HG03045 (cell line): ENCODE data around the gene MKRN2.
"Not testable (repeated sequence)": the region's sequence is repeated elsewhere in the genome, so short reads cannot be mapped to it uniquely, and the experiment has no call there.

Experiments
- ATAC-seq: cut with Tn5 transposase; IDR thresholded peaks from one replicate; pipeline ENCODE4 v1.9.1; 2021; ENCODE audit warnings: mild to moderate bottlenecking, moderate library complexity; ENCODE audit not compliant: unreplicated experiment

MKRN2 gene

GRCh38 chr3:12556690-12557472, at the start of gene MKRN2:
MKRN2 (plus strand) TSS chr3:12557087; CDS start chr3:12557151, 64 bp downstream.
- ATAC-seq: peak; percentile 81

- no peak for ATAC-seq
These were observed 49.2 kb upstream of the MKRN2 start for GRCh38 chr3:12507591-12508281.

- ATAC-seq: no peak
These were observed 48.6 kb upstream of the MKRN2 start for GRCh38 chr3:12508291-12508700.

- ATAC-seq: no peak
These were observed 47.4 kb upstream of the MKRN2 start for GRCh38 chr3:12509466-12509865.

GRCh38 chr3:12512534-12513118, 44.3 kb upstream of the MKRN2 start:
- ATAC-seq: no peak

- no peak for ATAC-seq
These were observed 43.0 kb upstream of the MKRN2 start for GRCh38 chr3:12513694-12514446.

GRCh38 chr3:12515631-12516030, 41.3 kb upstream of the MKRN2 start:
- no peak for ATAC-seq

GRCh38 chr3:12516873-12517272, 40.0 kb upstream of the MKRN2 start:
- no peak for ATAC-seq

- ATAC-seq: no peak
These were observed 38.4 kb upstream of the MKRN2 start for GRCh38 chr3:12518261-12519028.

GRCh38 chr3:12521010-12521409, 35.9 kb upstream of the MKRN2 start:
- ATAC-seq: no peak

- no peak for ATAC-seq
These were observed 34.2 kb upstream of the MKRN2 start for GRCh38 chr3:12522721-12523120.

- ATAC-seq: no peak
These were observed 29.1 kb upstream of the MKRN2 start for GRCh38 chr3:12527757-12528143.

GRCh38 chr3:12532182-12532581, 24.7 kb upstream of the MKRN2 start:
- no peak for ATAC-seq

GRCh38 chr3:12536423-12536822, 20.5 kb upstream of the MKRN2 start:
- ATAC-seq: no peak

- no peak for ATAC-seq
These were observed 15.3 kb upstream of the MKRN2 start for GRCh38 chr3:12541625-12542024.

GRCh38 chr3:12543497-12543896, 13.4 kb upstream of the MKRN2 start:
- not testable (repeated sequence) for ATAC-seq

- ATAC-seq: no peak
These were observed 12.0 kb upstream of the MKRN2 start for GRCh38 chr3:12544652-12545472.

GRCh38 chr3:12545473-12545791, 11.5 kb upstream of the MKRN2 start, which contains the start of gene MKRN2OS:
MKRN2OS (minus strand) TSS chr3:12545499; CDS start chr3:12545464, 35 bp downstream.
- ATAC-seq: no peak

- no peak for ATAC-seq
These were observed 6.7 kb upstream of the MKRN2 start for GRCh38 chr3:12549971-12550760.
